ENCODE data around the gene HIP1.

HIP1 gene

GRCh38 chr7:75639071-75639885 lies 99.5 kb downstream of the HIP1 start:
- peak overlapping the region; percentile 76 for H3K4me2 ChIP-seq (ENCODE audit: low read length)
- H2BK12ac ChIP-seq (ENCODE audit: low read length), result no peak overlapping the region
- H3K18ac ChIP-seq (ENCODE audit: low read length), result peak overlapping the region; percentile 63
- WGBS (ENCODE audit: extremely low coverage, insufficient coverage, insufficient read length), result no CpG with 5 or more reads among the region's 77 CpGs
- H3K9ac ChIP-seq (ENCODE audit: low read length), result peak overlapping the region; percentile 1
- peaks cover 14% of the 10 kb centered on the region for H3K79me1 ChIP-seq (ENCODE audit: low read length)
- peak overlapping the region; percentile 75 for H4K8ac ChIP-seq (ENCODE audit: low read depth, low read length)
- peak overlapping the region; percentile 78 for H4K12ac ChIP-seq (ENCODE audit: low read depth, low read length)
- no peaks in the 10 kb centered on the region for H3K27me3 ChIP-seq (ENCODE audit: insufficient read depth, low read length)
- peak overlapping the region; percentile 75 for H3K4me3 ChIP-seq (ENCODE audit: low read depth, low read length)
- H3K14ac ChIP-seq (ENCODE audit: low read length), result peak overlapping the region; percentile 67
- H2AFZ ChIP-seq (ENCODE audit: insufficient read depth, low read length, poor library complexity), result peak overlapping the region; percentile 68
- no peak overlapping the region for H3K23ac ChIP-seq (ENCODE audit: low read length)
- H2BK5ac ChIP-seq (ENCODE audit: low read depth, low read length, poor library complexity), result peak overlapping the region; percentile 1
- H3K79me2 ChIP-seq (ENCODE audit: control insufficient read depth, insufficient read depth, low read length, poor library complexity), result peaks cover 6% of the 10 kb centered on the region
- peak overlapping the region; percentile 58 for H4K91ac ChIP-seq (ENCODE audit: low read depth, low read length)
- H2AK5ac ChIP-seq (ENCODE audit: low read length), result no peak overlapping the region
- H3K36me3 ChIP-seq (ENCODE audit: control insufficient read depth in 1 of 2, insufficient read depth in 2 of 2, low read length in 2 of 2), result no peaks in the 10 kb centered on the region
- H3K27ac ChIP-seq (ENCODE audit: low read depth, low read length), result peak overlapping the region; percentile 28
- H3K9me3 ChIP-seq (ENCODE audit: insufficient read depth, low read depth, low read length), result peaks cover 2% of the 10 kb centered on the region
- peaks cover 6 to 12% of the 10 kb centered on the region in 2 experiments for H3K4me1 ChIP-seq (ENCODE audit: control insufficient read depth in 1 of 2, insufficient read depth in 2 of 2, low read length in 2 of 2)
- H2BK120ac ChIP-seq (ENCODE audit: insufficient read depth, low read length, poor library complexity), result peak overlapping the region; percentile 4
- H3K4ac ChIP-seq (ENCODE audit: low read depth, low read length), result peak overlapping the region; percentile 63
- peak in 1 of 2 donors; percentile 39 for DNase-seq

- peak overlapping the region; percentile 28 for H3K27ac ChIP-seq (ENCODE audit: low read depth, low read length)
- WGBS (ENCODE audit: extremely low coverage, insufficient coverage, insufficient read length), result no CpG with 5 or more reads among the region's 35 CpGs
These were observed 100.1 kb downstream of the HIP1 start for GRCh38 chr7:75638594-75639070.

GRCh38 chr7:75637854-75638593 lies 100.7 kb downstream of the HIP1 start:
- no peaks in the 10 kb centered on the region for H3K27me3 ChIP-seq (ENCODE audit: insufficient read depth, low read length)
- peak overlapping the region; percentile 69 for H2AK5ac ChIP-seq (ENCODE audit: low read length)
- H3K4me2 ChIP-seq (ENCODE audit: low read length), result peak overlapping the region; percentile 76
- peaks cover 14% of the 10 kb centered on the region for H3K79me1 ChIP-seq (ENCODE audit: low read length)
- H4K8ac ChIP-seq (ENCODE audit: low read depth, low read length), result peak overlapping the region; percentile 46
- H3K14ac ChIP-seq (ENCODE audit: low read length), result peak overlapping the region; percentile 64
- H2BK120ac ChIP-seq (ENCODE audit: insufficient read depth, low read length, poor library complexity), result no peak overlapping the region
- no peak overlapping the region for H2BK12ac ChIP-seq (ENCODE audit: low read length)
- H3K79me2 ChIP-seq (ENCODE audit: control insufficient read depth, insufficient read depth, low read length, poor library complexity), result peaks cover 6% of the 10 kb centered on the region
- H3K36me3 ChIP-seq (ENCODE audit: control insufficient read depth in 1 of 2, insufficient read depth in 2 of 2, low read length in 2 of 2), result no peaks in the 10 kb centered on the region
- H3K9ac ChIP-seq (ENCODE audit: low read length), result peak overlapping the region; percentile 45
- peak overlapping the region; percentile 81 for H3K18ac ChIP-seq (ENCODE audit: low read length)
- peak overlapping the region; percentile 72 for H3K4me3 ChIP-seq (ENCODE audit: low read depth, low read length)
- no CpG with 5 or more reads among the region's 14 CpGs for WGBS (ENCODE audit: extremely low coverage, insufficient coverage, insufficient read length)
- no peak overlapping the region for H2BK5ac ChIP-seq (ENCODE audit: low read depth, low read length, poor library complexity)
- peak overlapping the region; percentile 76 for H2AFZ ChIP-seq (ENCODE audit: insufficient read depth, low read length, poor library complexity)
- H3K27ac ChIP-seq (ENCODE audit: low read depth, low read length), result no peak overlapping the region
- H3K23ac ChIP-seq (ENCODE audit: low read length), result no peak overlapping the region
- no peak for DNase-seq
- H3K9me3 ChIP-seq (ENCODE audit: insufficient read depth, low read depth, low read length), result peaks cover 2% of the 10 kb centered on the region
- no peak overlapping the region for H4K91ac ChIP-seq (ENCODE audit: low read depth, low read length)
- peak overlapping the region; percentile 24 for H3K4ac ChIP-seq (ENCODE audit: low read depth, low read length)
- H3K4me1 ChIP-seq (ENCODE audit: control insufficient read depth in 1 of 2, insufficient read depth in 2 of 2, low read length in 2 of 2), result peaks cover 6 to 12% of the 10 kb centered on the region in 2 experiments
- peak overlapping the region; percentile 63 for H4K12ac ChIP-seq (ENCODE audit: low read depth, low read length)

More at GRCh38 chr7:75638594-75639070, 100.1 kb downstream of the HIP1 start:
- peak overlapping the region; percentile 69 for H2AK5ac ChIP-seq (ENCODE audit: low read length)
- no peak overlapping the region for H2BK5ac ChIP-seq (ENCODE audit: low read depth, low read length, poor library complexity)
- peak overlapping the region; percentile 63 for H4K12ac ChIP-seq (ENCODE audit: low read depth, low read length)
- H3K4me2 ChIP-seq (ENCODE audit: low read length), result peak overlapping the region; percentile 76
- H3K14ac ChIP-seq (ENCODE audit: low read length), result peak overlapping the region; percentile 64
- peak overlapping the region; percentile 24 for H3K4ac ChIP-seq (ENCODE audit: low read depth, low read length)
- H4K8ac ChIP-seq (ENCODE audit: low read depth, low read length), result peak overlapping the region; percentile 46
- H3K4me3 ChIP-seq (ENCODE audit: low read depth, low read length), result peak overlapping the region; percentile 72
- H3K23ac ChIP-seq (ENCODE audit: low read length), result no peak overlapping the region
- H3K79me1 ChIP-seq (ENCODE audit: low read length), result peaks cover 14% of the 10 kb centered on the region
- no peak overlapping the region for H2BK120ac ChIP-seq (ENCODE audit: insufficient read depth, low read length, poor library complexity)
- H3K9me3 ChIP-seq (ENCODE audit: insufficient read depth, low read depth, low read length), result peaks cover 2% of the 10 kb centered on the region
- peak in 1 of 2 donors; percentile 48 for DNase-seq
- H2AFZ ChIP-seq (ENCODE audit: insufficient read depth, low read length, poor library complexity), result peak overlapping the region; percentile 76
- H2BK12ac ChIP-seq (ENCODE audit: low read length), result no peak overlapping the region
- no peaks in the 10 kb centered on the region for H3K27me3 ChIP-seq (ENCODE audit: insufficient read depth, low read length)
- peaks cover 6% of the 10 kb centered on the region for H3K79me2 ChIP-seq (ENCODE audit: control insufficient read depth, insufficient read depth, low read length, poor library complexity)
- no peaks in the 10 kb centered on the region for H3K36me3 ChIP-seq (ENCODE audit: control insufficient read depth in 1 of 2, insufficient read depth in 2 of 2, low read length in 2 of 2)
- peak overlapping the region; percentile 45 for H3K9ac ChIP-seq (ENCODE audit: low read length)
- peaks cover 6 to 12% of the 10 kb centered on the region in 2 experiments for H3K4me1 ChIP-seq (ENCODE audit: control insufficient read depth in 1 of 2, insufficient read depth in 2 of 2, low read length in 2 of 2)
- peak overlapping the region; percentile 81 for H3K18ac ChIP-seq (ENCODE audit: low read length)
- H4K91ac ChIP-seq (ENCODE audit: low read depth, low read length), result peak overlapping the region; percentile 39

- H2BK120ac ChIP-seq (ENCODE audit: insufficient read depth, low read length, poor library complexity), result no peak overlapping the region
- H3K4me2 ChIP-seq (ENCODE audit: low read length), result no peak overlapping the region
- H4K8ac ChIP-seq (ENCODE audit: low read depth, low read length), result no peak overlapping the region
- H3K4ac ChIP-seq (ENCODE audit: low read depth, low read length), result no peak overlapping the region
- H2AFZ ChIP-seq (ENCODE audit: insufficient read depth, low read length, poor library complexity), result no peak overlapping the region
- H4K91ac ChIP-seq (ENCODE audit: low read depth, low read length), result no peak overlapping the region
- no peak overlapping the region for H2BK5ac ChIP-seq (ENCODE audit: low read depth, low read length, poor library complexity)
- peaks cover 14% of the 10 kb centered on the region for H3K79me1 ChIP-seq (ENCODE audit: low read length)
- H3K18ac ChIP-seq (ENCODE audit: low read length), result no peak overlapping the region
- peak in 1 of 2 donors; percentile 37 for DNase-seq
- H3K4me3 ChIP-seq (ENCODE audit: low read depth, low read length), result no peak overlapping the region
- H2BK12ac ChIP-seq (ENCODE audit: low read length), result no peak overlapping the region
- no peak overlapping the region for H3K27ac ChIP-seq (ENCODE audit: low read depth, low read length)
- no peaks in the 10 kb centered on the region for H3K27me3 ChIP-seq (ENCODE audit: insufficient read depth, low read length)
- no peak overlapping the region for H2AK5ac ChIP-seq (ENCODE audit: low read length)
- H3K36me3 ChIP-seq (ENCODE audit: control insufficient read depth in 1 of 2, insufficient read depth in 2 of 2, low read length in 2 of 2), result no peaks in the 10 kb centered on the region
- H3K79me2 ChIP-seq (ENCODE audit: control insufficient read depth, insufficient read depth, low read length, poor library complexity), result peaks cover 6% of the 10 kb centered on the region
- WGBS (ENCODE audit: extremely low coverage, insufficient coverage, insufficient read length), result no CpG with 5 or more reads among the region's 5 CpGs
- no peak overlapping the region for H3K9ac ChIP-seq (ENCODE audit: low read length)
- H4K12ac ChIP-seq (ENCODE audit: low read depth, low read length), result no peak overlapping the region
- peaks cover 6 to 11% of the 10 kb centered on the region in 2 experiments for H3K4me1 ChIP-seq (ENCODE audit: control insufficient read depth in 1 of 2, insufficient read depth in 2 of 2, low read length in 2 of 2)
- no peak overlapping the region for H3K14ac ChIP-seq (ENCODE audit: low read length)
- H3K23ac ChIP-seq (ENCODE audit: low read length), result no peak overlapping the region
- no peaks in the 10 kb centered on the region for H3K9me3 ChIP-seq (ENCODE audit: insufficient read depth, low read depth, low read length)
These were observed 103.7 kb downstream of the HIP1 start for GRCh38 chr7:75635036-75635435.

Data from trophoblast cell (in vitro differentiated cells and primary cell).